K562 (cell line): ENCODE results near the gene CLCF1. TPM values are rescaled to one million over a fixed set of nuclear protein-coding genes. Genes with fewer than 3 reads are reported as not detected.

ENCODE experiments used
- ARID1B ChIP-seq: fragments of 450-650 bp; IDR thresholded peaks from 2 replicates; pipeline ENCODE4 v1.6.1; 2016; ENCODE audit warnings: antibody characterized with exemption, mild to moderate bottlenecking, inconsistent platforms
- ASH1L ChIP-seq: fragments of 450-650 bp; IDR thresholded peaks from 2 replicates; pipeline ENCODE4 v1.6.1; 2018; ENCODE audit warnings: borderline replicate concordance, mild to moderate bottlenecking, low read depth; ENCODE audit not compliant: partially characterized antibody
- ATF4 ChIP-seq: fragments of 450-650 bp; formaldehyde crosslinking; IDR thresholded peaks from 2 replicates; pipeline ENCODE4 v1.4.0; 2022; ENCODE audit warnings: mild to moderate bottlenecking, moderate library complexity
- ATF7 ChIP-seq: fragments of 450-650 bp; IDR thresholded peaks from 2 replicates; pipeline ENCODE4 v1.7.1; 2014; ENCODE audit warnings: mild to moderate bottlenecking, moderate library complexity
- C11orf30 ChIP-seq: fragments of 450-650 bp; IDR thresholded peaks from 2 replicates; pipeline ENCODE4 v1.6.1; 2016; ENCODE audit warnings: low read depth, mild to moderate bottlenecking
- CAMTA2 ChIP-seq: fragments of 250-450 bp; sonication (Bioruptor Pico); conservative IDR thresholded peaks from 2 replicates; pipeline ENCODE4 v1.5.1; 2022
- E2F3 ChIP-seq: fragments of 250-450 bp; sonication (Bioruptor Pico); IDR thresholded peaks from 2 replicates; pipeline ENCODE4 v1.4.0; 2020; ENCODE audit warnings: mild to moderate bottlenecking
- ELF4 ChIP-seq: fragments of 450-650 bp; formaldehyde crosslinking; IDR thresholded peaks from 2 replicates; pipeline ENCODE4 v1.4.0; 2022; ENCODE audit warnings: missing genetic modification characterization
- FOXO4 ChIP-seq: fragments of 450-650 bp; formaldehyde crosslinking; IDR thresholded peaks from 2 replicates; pipeline ENCODE4 v1.4.0; 2020; ENCODE audit warnings: mild to moderate bottlenecking, moderate library complexity
- HDAC2 ChIP-seq: fragments of 450-650 bp; IDR thresholded peaks from 2 replicates; pipeline ENCODE4 v1.6.1; 2016; ENCODE audit warnings: mild to moderate bottlenecking
- JUN ChIP-seq, 2 experiments: sonication (generic) in 1 of 2; formaldehyde crosslinking in 1 of 2; IDR thresholded peaks; 2 replicates each; pipeline versions ENCODE4 v1.6.1 to v1.8.0; 2012 to 2022; ENCODE audit warnings: borderline replicate concordance in 2 of 2, mild to moderate bottlenecking in 2 of 2, improper control_type of control experiment in 1 of 2, low read depth in 1 of 2, low read length in 1 of 2, missing genetic modification reagents in 1 of 2
- MTA2 ChIP-seq: fragments of 450-650 bp; IDR thresholded peaks from 2 replicates; pipeline ENCODE4 v1.6.1; 2016; ENCODE audit warnings: low read depth
- NFE2 ChIP-seq: IDR thresholded peaks from 2 replicates; pipeline ENCODE4 v1.6.1; 2014; ENCODE audit warnings: antibody characterized with exemption, low read depth
- NFE2L1 ChIP-seq: fragments of 450-650 bp; IDR thresholded peaks from 2 replicates; pipeline ENCODE4 v1.6.1; 2016; ENCODE audit warnings: missing genetic modification characterization, low read depth, mild to moderate bottlenecking, missing compliant biosample characterization, moderate library complexity, borderline replicate concordance
- NR1H2 ChIP-seq: sonication (generic); formaldehyde crosslinking; IDR thresholded peaks from 2 replicates; pipeline ENCODE4 v1.4.0; 2020; ENCODE audit warnings: mild to moderate bottlenecking, missing genetic modification reagents
- OTX1 ChIP-seq: fragments of 450-650 bp; formaldehyde crosslinking; IDR thresholded peaks from 2 replicates; pipeline ENCODE4 v1.4.0; 2022; ENCODE audit warnings: mild to moderate bottlenecking
- PHB2 ChIP-seq: fragments of 450-650 bp; IDR thresholded peaks from 2 replicates; pipeline ENCODE4 v1.6.1; 2017; ENCODE audit warnings: low read depth
- RAD21 ChIP-seq, 2 experiments: fragments of 250-450 bp in 1 of 2; fragments of 450-650 bp in 1 of 2; sonication (Bioruptor Pico) in 1 of 2; formaldehyde crosslinking in 1 of 2; IDR thresholded peaks in 1 of 2; conservative IDR thresholded peaks in 1 of 2; 2 replicates each; pipeline versions ENCODE4 v1.4.0 to v1.8.0; 2020 to 2022; ENCODE audit warnings: mild to moderate bottlenecking in 2 of 2, moderate library complexity in 1 of 2
- SRSF3 ChIP-seq: fragments of 200-400 bp; formaldehyde crosslinking; IDR thresholded peaks from 2 replicates; pipeline ENCODE4 v1.6.1; 2016; ENCODE audit warnings: mild to moderate bottlenecking, low read length, moderate library complexity; ENCODE audit not compliant: insufficient read depth
- TEAD1 ChIP-seq, 2 experiments: fragments of 450-650 bp in 1 of 2; sonication (generic) in 1 of 2; formaldehyde crosslinking; IDR thresholded peaks; 2 replicates each; pipeline versions ENCODE4 v1.4.0 to v1.8.0; 2020 to 2022; ENCODE audit warnings: mild to moderate bottlenecking in 2 of 2, missing genetic modification reagents in 1 of 2
- TOE1 ChIP-seq, 2 experiments: fragments of 450-650 bp in 1 of 2; sonication (generic) in 1 of 2; formaldehyde crosslinking in 1 of 2; IDR thresholded peaks; 2 replicates each; pipeline versions ENCODE4 v1.7.1 to v1.8.0; 2016 to 2022; ENCODE audit warnings: borderline replicate concordance in 2 of 2, mild to moderate bottlenecking in 2 of 2, antibody characterized with exemption in 1 of 2, inconsistent platforms in 1 of 2, low read depth in 1 of 2, missing genetic modification reagents in 1 of 2, moderate library complexity in 1 of 2
- ZNF717 ChIP-seq: fragments of 250-450 bp; sonication (Bioruptor Pico); IDR thresholded peaks from 2 replicates; pipeline ENCODE4 v1.5.0; 2021
- polyA plus RNA-seq, 8 experiments: library from polyadenylated mRNA; depleted of rRNA in 4 of 8; stranded (reverse) in 5 of 8; unstranded in 3 of 8; fragments of >200 nt; fragmentation: Nextera tagmentation in 2 of 8; fragmentation: Illumina TruSeq in 1 of 8; extraction: Ambion mirVana in 2 of 8; extraction: Trizol in 1 of 8; gene quantifications; 2 replicates each; pipeline versions ENCODE4 v1.2.1 to v1.2.3, GENCODE V29; 2011 to 2014; ENCODE audit warnings: inconsistent platforms in 1 of 8, missing spikeins in 1 of 8
- total RNA-seq, 7 experiments: library from RNA; depleted of rRNA in 6 of 7; stranded (reverse); fragments of >200 nt in 6 of 7; fragmentation: Illumina TruSeq in 2 of 7; extraction: Trizol in 2 of 7; gene quantifications; 2 replicates each; pipeline versions ENCODE4 v1.2.1 to v1.2.3, GENCODE V29; 2011 to 2021; ENCODE audit warnings: low replicate concordance in 1 of 7
- TF ChIP-seq, protein P1 (sequence below), 2 experiments: fragments of 450-650 bp in 1 of 2; sonication (generic) in 1 of 2; formaldehyde crosslinking in 1 of 2; IDR thresholded peaks in 1 of 2; conservative IDR thresholded peaks in 1 of 2; 2 replicates each; pipeline versions ENCODE4 v1.6.1 to v1.8.1; 2016 to 2023; ENCODE audit warnings: mild to moderate bottlenecking in 2 of 2, moderate library complexity in 2 of 2, inconsistent platforms in 1 of 2, missing genetic modification reagents in 1 of 2

CLCF1 gene
- total and polyA plus RNA-seq, 9 of the 15 experiments (the other 6 are each of a cell fraction or from before 2014, with no cell fraction given) = 0.49 to 5.8 (median 3.0) TPM

GRCh38 chr11:67379061-67380058, 6.0 kb upstream of the CLCF1 start (continued):
- TF ChIP-seq ZNF717 (CRISPR knock-in tag) = no peak
- peak; percentile 83 for TF ChIP-seq ARID1B
- TF ChIP-seq SRSF3 = no peak
- TF ChIP-seq MTA2 = peak; percentile 25; the same call in 1 of the 2 replicates
- no peak for TF ChIP-seq CAMTA2 (CRISPR knock-in tag)
- peak; percentile 32; the same call in 1 of the 2 replicates for TF ChIP-seq NFE2L1 (tag)
- TF ChIP-seq, protein P1, sequence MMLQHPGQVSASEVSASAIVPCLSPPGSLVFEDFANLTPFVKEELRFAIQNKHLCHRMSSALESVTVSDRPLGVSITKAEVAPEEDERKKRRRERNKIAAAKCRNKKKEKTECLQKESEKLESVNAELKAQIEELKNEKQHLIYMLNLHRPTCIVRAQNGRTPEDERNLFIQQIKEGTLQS (IDR thresholded peaks at IDR 0.05) = peak; percentile 85
- TF ChIP-seq, protein P1 (CRISPR knock-in tag; conservative IDR thresholded peaks at IDR 0.05) = no peak
- no peak for TF ChIP-seq PHB2
- TF ChIP-seq C11orf30 = peak; percentile 92
- TF ChIP-seq TEAD1 (CRISPR knock-in tag; IDR thresholded peaks at IDR 0.05) = peak in 1 of 2 experiments; percentile 73; a peak in 2 of 4 replicates
- TF ChIP-seq OTX1 = peak; percentile 58; the same call in 1 of the 2 replicates
- TF ChIP-seq ELF4 (CRISPR knock-in tag) = peak; percentile 76; the same call in 1 of the 2 replicates
- no peak for TF ChIP-seq ASH1L
- TF ChIP-seq ATF7 = peak; percentile 58
- peak; percentile 43; the same call in 1 of the 2 replicates for TF ChIP-seq HDAC2
- peak; percentile 37; the same call in 1 of the 2 replicates for TF ChIP-seq TOE1 (IDR thresholded peaks at IDR 0.05; ENCODE audit: borderline replicate concordance)
- TF ChIP-seq TOE1 (CRISPR knock-in tag; IDR thresholded peaks at IDR 0.05; ENCODE audit: borderline replicate concordance, low read depth) = no peak
- peak; percentile 69 for TF ChIP-seq JUN (IDR thresholded peaks at IDR 0.05; ENCODE audit: borderline replicate concordance, low read depth, low read length)
- no peak for TF ChIP-seq JUN (CRISPR knock-in tag; IDR thresholded peaks at IDR 0.05; ENCODE audit: borderline replicate concordance)
- 0 out of 2 replicates have a peak, but pooled peaks have one; percentile 43 for TF ChIP-seq NR1H2
- 0 out of 4 replicates have a peak, but pooled peaks of 1 of the 2 experiments have one; percentile 18 for TF ChIP-seq RAD21 (CRISPR knock-in tag; conservative IDR thresholded peaks at IDR 0.05 in 1 of 2, IDR thresholded peaks at IDR 0.05 in 1 of 2)
- TF ChIP-seq NFE2 = peak; percentile 96
- TF ChIP-seq ATF4 (CRISPR knock-in tag) = peak; percentile 19; the same call in 1 of the 2 replicates
- peak; percentile 75; the same call in 1 of the 2 replicates for TF ChIP-seq FOXO4 (CRISPR knock-in tag)
- TF ChIP-seq E2F3 (CRISPR knock-in tag) = peak; percentile 44; the same call in 1 of the 2 replicates
